Kidney (tissue), 14 donors: ENCODE measurements around the gene PRR22. TPM values are rescaled to one million over a fixed set of nuclear protein-coding genes. Genes with fewer than 3 reads are reported as not detected.

Experiments
- DNase-seq, 5 donors: peaks; one replicate each; pipeline ENCODE4 v3.0.0-alpha.2; 2013 to 2020
- FAIRE-seq: peaks from 2 replicates; lab custom pipeline; 2012; peaks lifted over from hg19 to GRCh38; lab: Jason Lieb, UNC
- H3K27ac ChIP-seq, 2 donors: one replicate each; pipeline ENCODE4 v1.7.0; 2013; ENCODE audit warnings: low read depth in 2 of 2, low read length in 2 of 2, inconsistent platforms in 1 of 2
- H3K27me3 ChIP-seq: one replicate; pipeline ENCODE4 v1.7.1; 2013; ENCODE audit warnings: low read length, inconsistent platforms; ENCODE audit not compliant: control insufficient read depth, insufficient read depth
- H3K36me3 ChIP-seq, 3 donors: one replicate each; pipeline versions ENCODE4 v1.7.0 to v1.7.1; 2013; ENCODE audit warnings: low read length in 3 of 3, control low read depth in 1 of 3, inconsistent platforms in 1 of 3; ENCODE audit not compliant: insufficient read depth in 3 of 3, control insufficient read depth in 2 of 3
- H3K4me1 ChIP-seq, 3 donors: one replicate each; pipeline versions ENCODE4 v1.7.0 to v1.7.1; 2013; ENCODE audit warnings: low read length in 3 of 3, inconsistent platforms in 1 of 3, low read depth in 1 of 3; ENCODE audit not compliant: control insufficient read depth in 2 of 3, insufficient read depth in 2 of 3
- H3K4me3 ChIP-seq, 3 donors: one replicate each; pipeline versions ENCODE4 v1.7.0 to v1.8.1; 2013; ENCODE audit warnings: low read length in 3 of 3, control low read depth in 1 of 3, inconsistent platforms in 1 of 3
- H3K9ac ChIP-seq, 3 donors: one replicate each; pipeline versions ENCODE4 v1.7.0 to v1.7.1; 2013; ENCODE audit warnings: low read length in 3 of 3, control low read depth in 1 of 3, inconsistent platforms in 1 of 3
- H3K9me3 ChIP-seq, 3 donors: one replicate each; pipeline versions ENCODE4 v1.7.0 to v1.7.1; 2013; ENCODE audit warnings: low read length in 3 of 3, control low read depth in 1 of 3, inconsistent platforms in 1 of 3; ENCODE audit not compliant: control insufficient read depth in 2 of 3, insufficient read depth in 1 of 3
- CTCF ChIP-seq: IDR thresholded peaks from 3 replicates; pipeline ENCODE4 v1.5.1; 2012; ENCODE audit warnings: mild to moderate bottlenecking, moderate library complexity, borderline replicate concordance; ENCODE audit not compliant: insufficient read depth; ENCODE audit errors: extremely low read depth
- intact Hi-C: fragments of 100-400 bp; cut with DNase I; formaldehyde crosslinking; loops from one replicate; pipeline ENCODE4 v1.11.1; 2022
- polyA plus RNA-seq: library from polyadenylated mRNA; stranded (reverse); fragments of 350-450 nt; fragmentation: Illumina TruSeq; extraction: RNeasy Lipid Tissue Mini Kit (QIAGEN cat#74804); gene quantifications from one replicate; pipeline ENCODE4 v1.2.3, GENCODE V29; 2014; ENCODE audit warnings: low read depth, low replicate concordance; ENCODE audit not compliant: insufficient read depth
- total RNA-seq: library from RNA; stranded (reverse); fragmentation: NEBNext Ultra II Directional; extraction: Animal tissue kit (Norgen Biotek cat#: 25700); gene quantifications from one replicate; pipeline ENCODE4 v1.2.1, GENCODE V29; 2021
- donor health status: control.
- donor health status: control.
- donor health status: control.
- donor health status: control.
- donor health status: control.
- donor health status: DM: yes; HTN: yes; CAD: no.
- donor health status: Normal renal cell carcinoma (clear cell type).

Gene PRR22
- total and polyA plus RNA-seq, 2 donors from 2014 or later: 4.1 to 4.2 TPM

- H3K4me1 ChIP-seq: peaks cover 0 to 8% (median 0%) of the 10 kb centered on the region in 3 donors
- intact Hi-C loops: loop anchor here (10.0 kb wide), 1 partner anchor 95 kb away; no protein-coding TSS in a partner anchor
- no peaks in the 10 kb centered on the region for H3K9me3 ChIP-seq
- FAIRE-seq (no peak), DNase-seq (no peak)
- no peaks in the 10 kb centered on the region for H3K36me3 ChIP-seq
- no peak overlapping the region for H3K27ac ChIP-seq
- no peak for TF ChIP-seq CTCF
- H3K4me3 ChIP-seq: no peak overlapping the region
- H3K27me3 ChIP-seq: no peaks in the 10 kb centered on the region
- no peak overlapping the region for H3K9ac ChIP-seq
Measured at GRCh38 chr19:5799247-5800241, 15.0 kb upstream of the PRR22 start.

GRCh38 chr19:5798244-5798643, 13.7 kb upstream of the PRR22 start:
- Histone ChIP-seq H3K36me3 (no peaks in the 10 kb centered on the region), H3K27ac (no peak overlapping the region), H3K9ac (no peak overlapping the region), H3K27me3 (no peaks in the 10 kb centered on the region), H3K9me3 (no peaks in the 10 kb centered on the region), H3K4me3 (no peak overlapping the region), H3K4me1 (peaks cover 0 to 3% (median 0%) of the 10 kb centered on the region in 3 donors)
- intact Hi-C loops: no loop called here
- DNase-seq (no peak), FAIRE-seq (no peak)
- no peak for TF ChIP-seq CTCF

- TF ChIP-seq CTCF: no peak
- intact Hi-C loops: no loop called here
- H3K27ac ChIP-seq: no peak overlapping the region
- no peak overlapping the region for H3K4me3 ChIP-seq
- H3K27me3 ChIP-seq: no peaks in the 10 kb centered on the region
- no peaks in the 10 kb centered on the region for H3K36me3 ChIP-seq
- H3K9ac ChIP-seq: no peak overlapping the region
- no peak for FAIRE-seq
- no peak for DNase-seq
- peaks cover 0 to 4% (median 0%) of the 10 kb centered on the region in 3 donors for H3K4me1 ChIP-seq
- H3K9me3 ChIP-seq: no peaks in the 10 kb centered on the region
Measured at GRCh38 chr19:5795382-5795919, 10.9 kb upstream of the PRR22 start.
